Left forelimb (tissue), 1 donor: ENCODE measurements around the gene AKT2.

ENCODE experiments used
- DNase-seq: peaks from one replicate; pipeline ENCODE4 v3.0.0-alpha.2; 2018; ENCODE audit warnings: low spot score

AKT2 gene

GRCh38 chr19:40300668-40301067, 15.5 kb upstream of the AKT2 start:
- no peak for DNase-seq

DNA sequence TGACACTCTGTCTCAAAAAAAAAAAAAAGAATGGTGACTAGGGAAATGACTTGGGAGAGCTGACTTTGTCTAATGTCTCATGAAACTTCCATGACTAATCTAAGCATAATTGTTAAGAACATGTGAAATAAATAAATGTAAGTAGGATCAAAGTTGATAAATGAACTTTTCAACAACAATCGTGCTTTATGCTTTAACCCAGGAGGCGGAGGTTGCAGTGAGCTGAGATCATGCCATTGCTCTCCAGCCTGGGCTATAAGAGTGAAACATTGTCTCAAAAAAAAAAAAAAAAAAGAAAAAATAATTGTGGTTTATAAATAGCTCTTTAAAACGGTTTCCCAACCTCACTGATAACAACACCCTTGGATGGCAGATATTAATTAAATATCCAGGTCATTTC, 12.9 kb upstream of the AKT2 start:
- DNase-seq, result no peak

GRCh38 chr19:40294560-40294959, 9.4 kb upstream of the AKT2 start:
- no peak for DNase-seq

GRCh38 chr19:40286971-40287421, 1.9 kb upstream of the AKT2 start:
- no peak for DNase-seq

DNA sequence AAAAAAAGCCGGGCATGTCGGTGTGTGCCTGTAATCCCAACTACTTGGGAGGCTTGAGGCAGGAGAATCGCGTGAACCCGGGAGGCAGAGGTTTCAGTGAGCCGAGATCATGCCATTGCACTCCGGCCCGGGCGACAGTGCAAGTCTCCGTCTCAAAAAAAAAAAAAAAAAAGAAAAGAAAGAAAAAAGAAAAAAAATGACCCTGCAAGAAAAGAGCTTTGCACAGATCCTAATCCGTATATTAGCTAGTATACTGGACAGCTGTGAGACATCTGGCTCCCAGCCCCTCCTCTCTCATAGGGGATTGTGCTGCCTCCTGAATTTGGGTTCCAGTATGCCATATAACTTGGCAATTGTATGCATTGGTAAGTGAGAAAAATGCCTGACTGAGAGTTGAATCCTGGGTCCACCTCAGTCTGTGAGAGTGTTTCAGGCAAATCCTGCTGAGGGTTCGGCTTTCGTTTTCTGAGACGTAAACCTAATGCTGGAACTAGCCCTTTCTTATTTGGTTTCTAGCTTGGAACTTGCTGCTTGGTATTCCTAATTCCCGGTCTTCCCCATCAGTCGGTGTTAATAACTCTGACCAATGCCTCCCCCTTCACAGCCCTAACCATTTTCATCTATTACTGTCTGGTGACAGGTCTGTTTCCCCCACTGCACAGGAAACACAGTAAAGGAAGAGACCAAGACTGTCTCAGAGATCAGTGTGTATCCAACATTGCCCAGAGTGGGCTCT, 1.3 kb upstream of the AKT2 start:
- DNase-seq, result no peak

GRCh38 chr19:40285353-40286234, 449 bp upstream of the AKT2 start:
- DNase-seq, result peak; percentile 96

- DNase-seq, result no peak
These were observed 969 bp downstream of the AKT2 start for GRCh38 chr19:40284251-40284500.

DNA sequence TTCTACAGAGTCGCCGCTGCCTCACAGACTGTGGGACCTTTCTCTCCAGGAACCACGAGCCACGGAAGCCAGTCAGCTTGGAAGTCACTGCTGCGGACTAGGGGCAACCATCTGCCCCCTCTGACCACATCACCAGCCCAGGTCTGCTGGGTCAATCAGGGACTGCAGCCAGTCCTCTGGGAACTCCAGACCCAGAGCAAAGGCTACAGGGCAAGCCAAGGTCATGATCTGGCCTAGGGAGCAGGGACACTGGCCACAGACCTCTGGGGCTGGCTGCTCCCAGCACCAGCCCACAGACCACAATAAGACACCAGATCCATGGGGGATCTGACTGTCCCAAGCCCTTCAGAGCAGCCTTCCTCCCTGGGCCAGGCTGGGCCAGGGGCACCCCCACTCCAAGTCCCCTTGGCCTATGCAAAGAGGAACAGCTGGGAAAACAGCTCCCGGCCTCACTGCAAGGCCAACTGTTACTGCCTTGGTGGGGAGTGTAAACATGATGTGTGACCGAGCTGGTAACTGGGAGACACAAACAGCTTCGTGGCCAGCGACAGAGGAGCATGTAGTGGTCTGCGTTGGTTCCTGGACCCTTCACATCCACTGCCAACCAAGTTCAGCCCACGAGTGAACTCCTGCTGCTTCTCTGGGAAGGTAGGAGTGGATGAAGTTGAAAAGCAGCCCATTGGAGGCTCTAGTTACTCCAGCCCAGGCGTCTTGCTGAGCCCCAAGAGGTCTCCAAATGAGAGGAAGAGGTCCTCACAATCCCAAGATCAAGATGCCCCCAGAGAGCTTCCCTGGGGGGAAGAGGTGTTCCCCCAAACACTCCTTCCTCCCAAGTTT, 1.5 kb downstream of the AKT2 start:
- peak; percentile 64 for DNase-seq

DNA sequence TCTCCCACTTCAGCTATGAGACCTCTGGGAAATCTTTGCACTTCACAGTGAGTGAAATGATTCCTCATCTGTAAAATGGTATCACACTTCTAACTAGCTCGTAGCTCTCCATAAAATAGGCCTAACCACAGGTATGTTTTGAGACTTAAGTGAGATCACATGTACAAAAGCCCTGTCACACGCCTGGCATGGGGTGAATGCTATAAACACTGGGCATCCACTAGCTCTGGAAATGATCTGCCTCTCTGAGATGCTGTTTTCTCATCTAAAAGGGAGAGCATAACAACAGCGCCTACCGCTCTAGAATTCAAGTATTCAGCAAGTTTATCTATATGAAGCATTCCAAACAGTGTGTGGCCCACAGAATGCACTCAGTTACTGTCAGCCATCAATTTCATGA, 2.2 kb downstream of the AKT2 start:
- DNase-seq, result no peak

GRCh38 chr19:40282209-40282580, 3.0 kb downstream of the AKT2 start:
- DNase-seq, result no peak

DNA sequence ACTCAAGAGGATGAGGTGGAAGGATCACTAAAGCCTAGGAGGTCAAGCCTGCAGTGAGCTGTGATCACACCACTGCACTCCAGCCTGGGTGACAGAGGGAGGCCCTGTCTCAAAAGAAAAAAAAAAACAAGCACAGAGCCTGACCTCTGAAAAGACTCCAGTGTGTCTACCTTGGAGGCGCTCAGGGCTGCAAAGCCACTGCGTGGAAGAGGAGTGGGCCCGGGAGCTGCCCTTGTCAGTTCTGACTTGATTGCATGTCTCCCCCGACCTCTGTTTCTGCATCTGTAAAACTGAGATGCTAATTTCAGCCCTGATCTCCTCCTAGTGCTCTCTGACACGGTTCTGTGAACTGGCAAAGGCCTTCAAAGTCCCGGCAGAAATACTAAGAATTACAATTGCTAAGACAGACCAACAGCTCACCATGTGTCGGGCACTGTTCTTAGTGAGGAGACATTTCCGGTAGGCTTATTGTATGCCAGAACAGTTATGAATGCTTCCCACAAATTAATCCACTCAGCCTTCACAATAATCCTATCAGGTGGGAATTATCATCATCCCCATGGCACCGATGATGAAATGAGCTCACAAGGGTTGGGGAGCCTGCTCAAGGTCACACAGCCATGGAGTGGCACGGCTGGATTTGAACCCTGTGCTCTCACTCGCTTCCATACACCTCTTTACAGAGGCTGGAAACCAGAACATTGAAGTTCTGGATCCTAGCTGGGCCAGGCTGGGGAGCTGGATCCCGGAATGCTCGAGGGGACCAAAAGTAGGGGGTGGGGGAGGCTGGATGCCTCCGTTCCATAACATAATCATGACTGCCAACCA, 3.5 kb downstream of the AKT2 start:
- no peak for DNase-seq

DNA sequence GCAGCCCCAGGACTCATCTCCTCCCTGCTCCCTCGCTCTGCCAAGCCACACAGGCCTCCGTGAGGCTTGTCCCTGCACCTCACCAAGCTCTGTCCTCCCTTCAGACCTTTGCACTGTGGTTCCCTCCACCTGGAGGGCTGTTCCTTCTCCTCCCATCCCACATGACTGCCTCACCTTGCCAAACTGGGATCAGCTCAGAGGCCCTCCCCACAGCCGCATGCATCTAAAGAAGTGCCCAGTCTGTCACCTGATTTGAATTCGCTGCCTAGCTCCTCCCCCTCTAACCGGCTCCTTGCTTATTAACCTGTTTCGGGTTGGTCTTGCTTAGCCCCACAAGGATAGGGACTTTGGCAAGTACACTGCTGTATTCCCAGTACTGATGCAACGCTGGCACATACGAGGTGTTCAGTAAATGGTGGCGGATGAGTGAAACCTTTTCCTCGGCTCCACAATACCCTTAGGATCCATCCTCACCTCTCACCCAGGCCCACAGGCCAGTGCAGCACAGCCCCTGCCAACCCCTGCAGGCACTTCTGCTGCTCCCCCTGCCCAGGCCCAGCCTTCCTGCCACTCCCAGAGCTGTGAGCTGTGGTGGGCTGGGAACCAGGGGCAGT, 4.4 kb downstream of the AKT2 start:
- DNase-seq, result no peak

DNA sequence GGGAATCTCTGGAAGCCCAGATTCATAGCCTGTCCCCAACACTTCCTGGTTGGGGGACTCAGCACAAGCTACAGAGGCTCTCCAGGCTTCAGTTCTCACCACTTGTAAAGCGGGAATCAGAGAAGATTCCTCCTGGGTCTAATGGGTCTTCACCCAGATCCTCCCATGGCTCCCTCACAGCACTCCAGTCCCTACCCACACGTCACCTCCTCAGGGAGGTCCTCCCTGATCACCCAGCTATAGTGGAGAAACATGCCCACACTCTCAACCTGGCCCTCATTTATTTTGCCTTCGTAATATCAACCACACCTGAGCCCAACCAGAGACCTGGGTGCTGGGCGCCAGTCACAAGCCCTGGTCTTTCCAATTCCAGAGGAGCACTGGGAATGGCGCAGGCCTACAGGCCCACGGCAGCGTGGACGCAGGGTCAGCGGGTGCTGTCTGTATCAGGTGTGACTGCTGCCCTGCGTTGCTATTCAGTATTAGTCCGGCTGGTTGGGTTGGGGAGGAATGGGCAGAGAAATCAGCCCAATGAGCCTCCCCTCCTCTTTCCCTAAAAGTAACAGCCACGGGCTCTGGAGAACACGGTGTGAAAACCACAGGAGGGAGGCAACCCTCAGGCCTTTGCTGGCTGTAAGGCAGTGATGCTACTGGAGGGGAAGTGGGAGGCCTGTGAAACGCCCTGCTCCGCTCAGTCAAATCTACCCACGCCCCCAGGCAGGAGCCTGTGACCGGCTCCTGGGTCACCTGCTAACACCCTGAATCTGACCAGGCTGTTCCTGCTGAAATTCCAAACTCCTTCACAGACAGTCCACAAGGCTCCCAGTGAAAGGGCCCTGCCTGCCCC, 5.2 kb downstream of the AKT2 start:
- DNase-seq, result no peak

DNA sequence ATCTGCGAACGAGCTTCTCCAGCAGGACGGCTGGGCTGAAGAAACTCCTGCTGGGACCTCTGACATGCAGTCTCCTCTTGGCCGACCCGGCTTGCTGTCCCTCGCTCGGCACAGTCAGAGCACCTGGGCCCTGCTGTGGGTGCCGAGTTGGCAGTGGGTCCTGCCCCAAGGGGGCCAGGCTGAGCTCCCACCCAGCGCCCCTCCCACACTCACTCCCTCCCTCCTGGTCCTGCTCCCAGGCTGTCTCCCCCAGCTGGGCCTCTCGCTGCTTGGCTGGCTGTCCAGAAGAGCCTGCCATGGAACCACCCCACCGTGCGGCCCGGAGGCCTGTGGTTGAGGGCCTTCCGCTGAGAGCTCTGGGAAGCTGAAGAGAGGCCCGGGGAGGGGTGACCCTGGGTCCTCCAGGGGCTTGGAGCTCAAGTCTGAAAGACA, 6.0 kb downstream of the AKT2 start:
- peak; percentile 92 for DNase-seq

- no peak for DNase-seq
These were observed 6.6 kb downstream of the AKT2 start for GRCh38 chr19:40278361-40279035.

GRCh38 chr19:40277356-40278059, 7.6 kb downstream of the AKT2 start:
- no peak for DNase-seq

GRCh38 chr19:40274585-40275544, 10.3 kb downstream of the AKT2 start:
- DNase-seq, result no peak
